ENCODE data around the gene DMRT2. TPM values are rescaled to one million over a fixed set of nuclear protein-coding genes. Genes with fewer than 3 reads are reported as not detected.

Gene DMRT2
- total and polyA plus RNA-seq, 2 of the 13 experiments (the other 11 are each of a cell fraction or from before 2014, with no cell fraction given): not detected

GRCh38 chr9:1002678-1003077, 47.5 kb upstream of the DMRT2 start:
- Histone ChIP-seq H3K9me3 (ENCODE audit: low read length) (no peaks in the 10 kb centered on the region), H3K4me3 (replicated peaks in 1 of 3; ENCODE audit: insufficient read depth in 1 of 3, low read depth in 2 of 3, low read length in 3 of 3) (no peak overlapping the region), H3K9ac (ENCODE audit: insufficient read depth, low read depth, low read length) (no peak overlapping the region), H4K20me1 (ENCODE audit: insufficient read depth, low read length) (no peaks in the 10 kb centered on the region), H3K27me3 (ENCODE audit: control insufficient read depth in 1 of 2, insufficient read depth in 2 of 2, low read length in 2 of 2) (0 out of 5 replicates have a peak, but pooled peaks cover 0 to 7% of the 10 kb centered on the region in 2 experiments), H3K4me1 (ENCODE audit: insufficient read depth, low read length) (no peaks in the 10 kb centered on the region), H3K4me2 (ENCODE audit: low read depth, low read length) (no peak overlapping the region), H2AFZ (ENCODE audit: low read length) (no peak overlapping the region), H3K36me3 (replicated peaks in 1 of 2; ENCODE audit: control insufficient read depth in 1 of 2, insufficient read depth in 2 of 2, low read length in 2 of 2) (no peaks in the 10 kb centered on the region), H3K79me2 (ENCODE audit: insufficient read depth, low read length) (no peaks in the 10 kb centered on the region), H3K27ac (ENCODE audit: extremely low read length, insufficient read depth, low read length) (no peak overlapping the region)
- no peak for FAIRE-seq
- intact Hi-C loops (cut with micrococcal nuclease; ENCODE audit: unreplicated experiment) (loop anchor here (10.0 kb wide), 1 partner anchor 418 kb away; no protein-coding TSS in a partner anchor), in situ Hi-C loops (cut with HindIII; ENCODE audit: extremely low pct_ligation_motif_present, low pct_unique_long_range_greater_than_20kb) (loop anchor here (5.0 kb wide), 1 partner anchor 110 kb away; no protein-coding TSS in a partner anchor)
- ATAC-seq: no peak
- ChIA-PET CTCF (ENCODE audit: low intra/inter-chr PET ratio, low total read pairs) (no interaction called here), POLR2A (no interaction called here)
- WGBS (ENCODE audit: low lambda C conversion rate): 3% methylated on average over 2 of the region's 2 CpGs
- no peak for DNase-seq (ENCODE audit: low spot score)
- TF ChIP-seq SNAPC2 (CRISPR knock-in tag; IDR thresholded peaks at IDR 0.05) (no peak), FOXK1 (CRISPR knock-in tag; IDR thresholded peaks at IDR 0.05; ENCODE audit: borderline replicate concordance, low read depth) (no peak), BORCS8-MEF2B (CRISPR knock-in tag; IDR thresholded peaks at IDR 0.05) (no peak), BCL6 (CRISPR knock-in tag; IDR thresholded peaks at IDR 0.05) (no peak), TBL1XR1 (IDR thresholded peaks at IDR 0.05; ENCODE audit: borderline replicate concordance, low read length, partially characterized antibody) (no peak), ZNF800 (CRISPR knock-in tag; IDR thresholded peaks at IDR 0.05) (no peak), ZNF605 (CRISPR knock-in tag; IDR thresholded peaks at IDR 0.05) (no peak), HOMEZ (CRISPR knock-in tag; IDR thresholded peaks at IDR 0.05; ENCODE audit: low read depth) (no peak), ATF5 (CRISPR knock-in tag; IDR thresholded peaks at IDR 0.05; ENCODE audit: low read depth) (no peak), GABPA (IDR thresholded peaks at IDR 0.05; ENCODE audit: low read depth, low read length) (no peak), GABPA (CRISPR knock-in tag; IDR thresholded peaks at IDR 0.05; ENCODE audit: low read depth) (no peak), ZSCAN12 (CRISPR knock-in tag; IDR thresholded peaks at IDR 0.05) (no peak), ZNF574 (CRISPR knock-in tag; IDR thresholded peaks at IDR 0.05) (no peak), THRA (CRISPR knock-in tag; IDR thresholded peaks at IDR 0.05; ENCODE audit: borderline replicate concordance) (no peak)
- BruUV-seq (replicated peaks): no TSS peak

All from HepG2 (cell line).